Stomach (tissue), 4 donors: ENCODE measurements around the gene ADAMTS6.

ENCODE experiments used
- EP300 ChIP-seq: sonication (generic); formaldehyde crosslinking; IDR thresholded peaks from one replicate; pipeline ENCODE4 v1.6.1; 2017; ENCODE audit warnings: antibody characterized with exemption
- POLR2A ChIP-seq, 4 donors: fragments of 450-650 bp; IDR thresholded peaks; one replicate each; pipeline ENCODE4 v1.6.1; 2016; ENCODE audit warnings: antibody characterized with exemption in 4 of 4, control low read depth in 2 of 4, mild to moderate bottlenecking in 1 of 4, moderate library complexity in 1 of 4
- POLR2AphosphoS5 ChIP-seq, 3 donors: sonication (generic); formaldehyde crosslinking; IDR thresholded peaks; one replicate each; pipeline ENCODE4 v1.6.1; 2016; ENCODE audit warnings: antibody characterized with exemption in 3 of 3
- TF ChIP-seq, protein P1 (sequence below), 7 experiments: fragments of 450-650 bp in 4 of 7; fragments of 200-600 bp in 3 of 7; sonication (generic) in 3 of 7; IDR thresholded peaks; one replicate each; pipeline ENCODE4 v1.5.1; 2016 to 2019; ENCODE audit warnings: antibody characterized with exemption in 7 of 7, control low read depth in 2 of 7, mild to moderate bottlenecking in 1 of 7

DNA sequence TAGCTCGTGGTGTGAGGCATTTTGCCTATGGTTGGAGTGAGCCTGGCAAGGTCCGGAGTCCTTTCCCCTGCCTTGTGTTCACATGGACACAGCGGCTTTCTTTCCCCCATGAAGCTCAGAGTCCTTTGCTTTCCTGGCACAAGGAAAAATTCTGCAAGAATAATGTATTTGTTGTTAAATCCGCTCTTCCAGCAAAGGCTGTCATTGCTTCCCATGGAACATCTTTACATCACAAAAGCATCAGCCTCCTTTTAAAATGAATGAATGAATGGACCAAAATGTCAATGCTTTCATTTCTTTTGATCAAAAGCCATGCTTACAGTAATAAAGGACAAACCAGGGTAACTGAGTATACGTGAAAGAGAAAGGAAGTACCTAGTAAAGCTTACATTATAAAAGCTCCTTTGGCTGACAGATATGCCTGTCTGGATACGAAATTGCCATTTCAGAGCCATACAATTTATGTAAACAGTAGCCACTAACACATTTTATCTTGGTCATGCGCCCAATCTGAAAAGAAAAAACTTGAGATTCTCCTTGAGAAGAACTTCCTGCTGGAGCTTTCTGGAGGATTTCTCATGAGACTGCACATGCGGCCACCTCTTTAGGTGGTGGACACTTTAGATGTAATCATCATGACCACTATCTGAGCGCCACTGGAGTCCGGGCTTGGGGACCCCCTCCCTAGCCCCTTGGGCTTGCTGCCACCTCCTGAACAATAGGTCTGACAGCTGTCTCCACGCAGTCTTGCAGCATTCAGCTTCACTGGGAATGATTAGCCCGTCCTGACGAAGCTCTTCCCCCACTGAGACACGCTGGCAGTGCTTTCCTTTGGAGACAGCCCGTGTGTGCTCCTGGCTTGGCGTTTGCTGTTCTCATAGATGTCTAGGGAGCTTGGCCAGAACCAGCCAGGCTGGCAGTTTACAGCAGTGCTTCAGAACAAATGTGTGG is 355.9 kb downstream of the ADAMTS6 start:
- TF ChIP-seq POLR2A (IDR thresholded peaks at IDR 0.05): no peak
- TF ChIP-seq EP300: no peak
- TF ChIP-seq, protein P1, sequence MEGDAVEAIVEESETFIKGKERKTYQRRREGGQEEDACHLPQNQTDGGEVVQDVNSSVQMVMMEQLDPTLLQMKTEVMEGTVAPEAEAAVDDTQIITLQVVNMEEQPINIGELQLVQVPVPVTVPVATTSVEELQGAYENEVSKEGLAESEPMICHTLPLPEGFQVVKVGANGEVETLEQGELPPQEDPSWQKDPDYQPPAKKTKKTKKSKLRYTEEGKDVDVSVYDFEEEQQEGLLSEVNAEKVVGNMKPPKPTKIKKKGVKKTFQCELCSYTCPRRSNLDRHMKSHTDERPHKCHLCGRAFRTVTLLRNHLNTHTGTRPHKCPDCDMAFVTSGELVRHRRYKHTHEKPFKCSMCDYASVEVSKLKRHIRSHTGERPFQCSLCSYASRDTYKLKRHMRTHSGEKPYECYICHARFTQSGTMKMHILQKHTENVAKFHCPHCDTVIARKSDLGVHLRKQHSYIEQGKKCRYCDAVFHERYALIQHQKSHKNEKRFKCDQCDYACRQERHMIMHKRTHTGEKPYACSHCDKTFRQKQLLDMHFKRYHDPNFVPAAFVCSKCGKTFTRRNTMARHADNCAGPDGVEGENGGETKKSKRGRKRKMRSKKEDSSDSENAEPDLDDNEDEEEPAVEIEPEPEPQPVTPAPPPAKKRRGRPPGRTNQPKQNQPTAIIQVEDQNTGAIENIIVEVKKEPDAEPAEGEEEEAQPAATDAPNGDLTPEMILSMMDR (IDR thresholded peaks at IDR 0.05): no peak
- peak in 1 of 3 donors; percentile 13 for TF ChIP-seq POLR2AphosphoS5 (IDR thresholded peaks at IDR 0.05)
